ENCODE data around the gene SCN5A. TPM values are rescaled to one million over a fixed set of nuclear protein-coding genes. Genes with fewer than 3 reads are reported as not detected.

Gene SCN5A
- total RNA-seq, 1 experiment from 2014 or later, result 13.6 TPM

DNA sequence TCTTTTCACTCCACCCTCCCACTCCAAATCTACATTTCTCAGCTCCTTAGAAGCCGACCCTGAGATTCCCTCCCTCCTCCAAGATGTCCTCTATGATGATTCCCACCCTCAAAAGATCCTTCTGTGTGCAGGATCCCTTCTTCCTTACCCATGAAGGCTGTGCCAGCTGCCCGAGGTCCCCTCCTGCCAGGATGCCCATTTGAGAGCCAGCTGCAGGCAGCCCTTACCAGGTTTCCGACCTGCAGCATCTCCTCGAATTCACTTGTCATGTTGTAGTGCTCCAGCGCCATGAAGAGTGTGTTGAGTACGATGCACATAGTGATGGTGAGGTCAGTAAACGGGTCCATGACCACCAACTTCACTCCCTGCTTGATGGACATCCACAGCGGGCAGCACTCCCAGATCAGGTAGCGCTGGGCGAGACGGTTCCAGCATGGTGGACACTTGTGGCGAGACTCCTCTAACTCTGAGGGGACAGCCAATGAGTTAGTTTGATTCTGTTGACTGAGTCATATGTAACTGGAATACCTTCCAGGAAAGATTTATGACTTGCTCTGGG is 51.9 kb downstream of the SCN5A start:
- no peak for DNase-seq (ENCODE audit: low spot score)
- Mint-ChIP-seq H3K4me3 (no peak overlapping the region), H3K27ac (no peak overlapping the region), H3K36me3 (peaks cover 7% of the 10 kb centered on the region; the same call in 1 of the 2 replicates), H3K9me3 (peaks cover 10% of the 10 kb centered on the region), H3K27me3 (ENCODE audit: low read depth) (no peaks in the 10 kb centered on the region), H3K4me1 (no peaks in the 10 kb centered on the region)
- no peak for TF ChIP-seq ZNF671 (CRISPR knock-in tag; IDR thresholded peaks at IDR 0.05)
- ATAC-seq, result no peak
- CTCF ChIA-PET, result interaction anchor here (0.8 kb wide), 1 partner anchor 26 kb away, joined by 3 read pairs; no protein-coding TSS in a partner anchor
- POLR2A ChIA-PET, result no interaction called here

- DNase-seq (ENCODE audit: low spot score), result no peak
- no peaks in the 10 kb centered on the region for H3K27me3 Mint-ChIP-seq (ENCODE audit: low read depth)
- no peaks in the 10 kb centered on the region; the same call in 1 of the 2 replicates for H3K36me3 Mint-ChIP-seq
- CTCF ChIA-PET, result interaction anchor here (0.6 to 1.1 kb wide), 3 partner anchors 60 to 260 kb away, joined by 3 read pairs; no protein-coding TSS in a partner anchor
- no peak for TF ChIP-seq JUN (CRISPR knock-in tag; IDR thresholded peaks at IDR 0.05)
- no peak for TF ChIP-seq ZNF232 (CRISPR knock-in tag; IDR thresholded peaks at IDR 0.05)
- H3K4me3 Mint-ChIP-seq, result no peak overlapping the region
- peaks cover under 1% of the 10 kb centered on the region; the same call in 1 of the 2 replicates for H3K9me3 Mint-ChIP-seq
- no peak overlapping the region for H3K27ac Mint-ChIP-seq
- POLR2A ChIA-PET, result no interaction called here
- no peaks in the 10 kb centered on the region for H3K4me1 Mint-ChIP-seq
- no peak for ATAC-seq
Measured at GRCh38 chr3:38595393-38595792, 54.1 kb downstream of the SCN5A start.

DNA sequence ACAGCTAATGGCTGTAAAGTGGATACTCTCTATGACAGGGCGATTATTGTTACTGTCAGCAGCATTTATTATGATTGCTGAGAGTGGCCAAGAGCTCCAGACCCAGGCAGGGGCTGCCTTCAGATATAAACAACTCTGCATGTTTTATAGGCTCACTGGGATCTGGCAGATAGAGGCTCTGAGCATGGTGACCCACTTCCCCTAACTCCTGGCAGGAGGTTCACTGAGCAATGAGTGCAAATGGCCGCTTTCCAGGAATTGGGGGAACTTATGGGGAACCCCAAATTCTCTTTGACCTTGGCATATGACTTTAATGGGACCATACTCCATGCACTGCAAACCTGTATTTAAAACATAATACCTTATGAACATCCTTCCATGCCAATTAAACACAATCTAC is 59.0 kb downstream of the SCN5A start:
- no peaks in the 10 kb centered on the region for H3K27me3 Mint-ChIP-seq (ENCODE audit: low read depth)
- H3K9me3 Mint-ChIP-seq, result no peaks in the 10 kb centered on the region
- no peak for DNase-seq (ENCODE audit: low spot score)
- no peak overlapping the region for H3K4me3 Mint-ChIP-seq
- H3K36me3 Mint-ChIP-seq, result no peaks in the 10 kb centered on the region
- ChIA-PET POLR2A (interaction anchor here (0.8 kb wide), 1 partner anchor 454 kb away, joined by 3 read pairs; the partner anchor contains the start of gene ACAA1), CTCF (interaction anchor here (1.1 to 1.5 kb wide), 5 partner anchors 26 to 410 kb away, joined by 3 to 7 read pairs (median 3); no protein-coding TSS in a partner anchor)
- H3K4me1 Mint-ChIP-seq, result peaks cover 3% of the 10 kb centered on the region; the same call in 1 of the 2 replicates
- no peak for ATAC-seq
- no peak overlapping the region for H3K27ac Mint-ChIP-seq
- TF ChIP-seq, protein P1, sequence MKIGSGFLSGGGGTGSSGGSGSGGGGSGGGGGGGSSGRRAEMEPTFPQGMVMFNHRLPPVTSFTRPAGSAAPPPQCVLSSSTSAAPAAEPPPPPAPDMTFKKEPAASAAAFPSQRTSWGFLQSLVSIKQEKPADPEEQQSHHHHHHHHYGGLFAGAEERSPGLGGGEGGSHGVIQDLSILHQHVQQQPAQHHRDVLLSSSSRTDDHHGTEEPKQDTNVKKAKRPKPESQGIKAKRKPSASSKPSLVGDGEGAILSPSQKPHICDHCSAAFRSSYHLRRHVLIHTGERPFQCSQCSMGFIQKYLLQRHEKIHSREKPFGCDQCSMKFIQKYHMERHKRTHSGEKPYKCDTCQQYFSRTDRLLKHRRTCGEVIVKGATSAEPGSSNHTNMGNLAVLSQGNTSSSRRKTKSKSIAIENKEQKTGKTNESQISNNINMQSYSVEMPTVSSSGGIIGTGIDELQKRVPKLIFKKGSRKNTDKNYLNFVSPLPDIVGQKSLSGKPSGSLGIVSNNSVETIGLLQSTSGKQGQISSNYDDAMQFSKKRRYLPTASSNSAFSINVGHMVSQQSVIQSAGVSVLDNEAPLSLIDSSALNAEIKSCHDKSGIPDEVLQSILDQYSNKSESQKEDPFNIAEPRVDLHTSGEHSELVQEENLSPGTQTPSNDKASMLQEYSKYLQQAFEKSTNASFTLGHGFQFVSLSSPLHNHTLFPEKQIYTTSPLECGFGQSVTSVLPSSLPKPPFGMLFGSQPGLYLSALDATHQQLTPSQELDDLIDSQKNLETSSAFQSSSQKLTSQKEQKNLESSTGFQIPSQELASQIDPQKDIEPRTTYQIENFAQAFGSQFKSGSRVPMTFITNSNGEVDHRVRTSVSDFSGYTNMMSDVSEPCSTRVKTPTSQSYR (CRISPR knock-in tag; IDR thresholded peaks at IDR 0.05), result no peak
- TF ChIP-seq MXD4 (CRISPR knock-in tag; IDR thresholded peaks at IDR 0.05; ENCODE audit: borderline replicate concordance) (no peak), IRF1 (CRISPR knock-in tag; IDR thresholded peaks at IDR 0.05) (no peak), ZNF121 (CRISPR knock-in tag; IDR thresholded peaks at IDR 0.05) (no peak), TCF7 (CRISPR knock-in tag; IDR thresholded peaks at IDR 0.05; ENCODE audit: low read depth) (no peak), SMAD3 (CRISPR knock-in tag; IDR thresholded peaks at IDR 0.05; ENCODE audit: borderline replicate concordance) (no peak), FOXP1 (CRISPR knock-in tag; IDR thresholded peaks at IDR 0.05; ENCODE audit: borderline replicate concordance) (no peak), CREB1 (CRISPR knock-in tag; IDR thresholded peaks at IDR 0.05) (no peak), JUN (CRISPR knock-in tag; IDR thresholded peaks at IDR 0.05) (no peak), ESRRA (CRISPR knock-in tag; IDR thresholded peaks at IDR 0.05; ENCODE audit: borderline replicate concordance) (no peak)
- TF ChIP-seq, protein P2, sequence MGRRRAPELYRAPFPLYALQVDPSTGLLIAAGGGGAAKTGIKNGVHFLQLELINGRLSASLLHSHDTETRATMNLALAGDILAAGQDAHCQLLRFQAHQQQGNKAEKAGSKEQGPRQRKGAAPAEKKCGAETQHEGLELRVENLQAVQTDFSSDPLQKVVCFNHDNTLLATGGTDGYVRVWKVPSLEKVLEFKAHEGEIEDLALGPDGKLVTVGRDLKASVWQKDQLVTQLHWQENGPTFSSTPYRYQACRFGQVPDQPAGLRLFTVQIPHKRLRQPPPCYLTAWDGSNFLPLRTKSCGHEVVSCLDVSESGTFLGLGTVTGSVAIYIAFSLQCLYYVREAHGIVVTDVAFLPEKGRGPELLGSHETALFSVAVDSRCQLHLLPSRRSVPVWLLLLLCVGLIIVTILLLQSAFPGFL (CRISPR knock-in tag; IDR thresholded peaks at IDR 0.05; ENCODE audit: borderline replicate concordance), result no peak

Data from WTC11 (cell line).